AG20443 (cell line): ENCODE data around the gene NUPR1.
"Not testable (repeated sequence)": the region's sequence is repeated elsewhere in the genome, so short reads cannot be mapped to it uniquely, and the experiment has no call there.

Experiments used
- DNase-seq: peaks from one replicate; pipeline ENCODE4 v3.0.0; 2012; ENCODE audit warnings: low spot score, mixed read lengths

NUPR1 gene

DNA sequence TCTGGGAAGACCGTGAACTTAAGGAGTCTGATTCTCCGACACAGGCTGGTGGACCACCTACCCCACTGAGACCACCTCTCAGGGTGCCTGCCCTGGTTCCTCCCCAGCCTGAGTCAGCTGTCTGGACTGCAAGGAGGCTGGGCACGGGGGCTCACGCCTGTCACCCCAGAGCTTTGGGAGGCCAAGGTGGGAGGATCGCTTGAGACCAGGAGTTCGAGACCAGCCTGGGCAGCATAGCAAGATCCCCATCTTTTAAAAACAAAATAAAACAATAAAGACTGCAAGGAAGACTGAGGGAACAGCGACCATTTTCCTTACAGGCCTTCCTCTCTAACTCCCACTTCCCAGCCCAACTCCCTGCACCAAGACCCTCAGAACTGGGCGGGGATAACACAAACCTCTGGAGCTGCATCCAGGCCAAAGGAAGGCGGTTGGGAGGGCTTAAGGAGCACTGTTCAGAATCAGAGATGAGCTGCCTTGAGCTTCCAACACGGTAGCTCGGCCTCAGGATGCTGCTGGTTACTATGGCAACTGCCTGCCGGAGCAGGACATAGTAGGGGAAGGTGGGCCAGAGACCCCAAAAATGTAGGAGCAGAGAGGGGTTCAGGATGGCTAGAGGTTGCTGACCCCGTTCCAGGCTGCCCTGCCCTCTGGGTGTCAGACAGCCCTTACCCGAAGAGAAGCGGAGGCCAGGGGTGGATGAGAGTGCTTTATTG is 40.0 kb downstream of the NUPR1 start:
- DNase-seq: no peak

DNA sequence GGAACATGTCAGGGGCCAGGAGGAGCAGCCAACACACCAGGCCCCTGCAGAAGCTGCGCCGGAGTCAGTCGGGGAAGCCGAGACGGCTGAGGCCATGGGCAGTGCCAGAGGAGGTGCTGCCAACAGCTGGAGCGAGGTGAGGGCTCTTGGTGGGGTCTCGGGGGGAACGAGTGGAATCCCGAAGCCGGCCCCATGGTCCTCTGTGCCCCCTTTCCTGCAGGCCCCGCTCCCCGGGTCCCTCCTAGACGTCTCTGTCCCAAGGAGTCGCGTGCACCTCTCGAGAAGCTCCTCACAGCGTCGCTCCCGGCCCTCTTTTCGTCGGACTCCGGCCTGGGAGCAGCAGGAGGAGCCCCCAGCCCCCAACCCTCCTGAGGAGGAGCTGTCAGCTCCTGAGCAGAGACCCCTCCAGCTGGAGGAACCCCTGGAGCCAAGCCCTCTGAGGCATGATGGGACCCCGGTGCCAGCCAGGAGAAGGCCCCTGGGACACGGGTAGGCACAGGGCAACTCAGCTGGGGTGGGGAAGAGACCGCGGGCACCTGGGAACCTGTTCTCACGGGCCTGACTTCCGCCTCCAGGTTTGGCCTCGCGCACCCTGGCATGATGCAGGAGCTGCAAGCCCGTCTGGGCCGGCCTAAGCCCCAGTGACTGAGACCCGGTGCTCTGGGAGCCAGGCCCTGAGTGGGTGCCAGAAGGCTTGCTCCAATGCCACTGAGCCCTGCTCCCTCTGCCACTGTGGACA is 40.7 kb downstream of the NUPR1 start:
- no peak for DNase-seq

DNA sequence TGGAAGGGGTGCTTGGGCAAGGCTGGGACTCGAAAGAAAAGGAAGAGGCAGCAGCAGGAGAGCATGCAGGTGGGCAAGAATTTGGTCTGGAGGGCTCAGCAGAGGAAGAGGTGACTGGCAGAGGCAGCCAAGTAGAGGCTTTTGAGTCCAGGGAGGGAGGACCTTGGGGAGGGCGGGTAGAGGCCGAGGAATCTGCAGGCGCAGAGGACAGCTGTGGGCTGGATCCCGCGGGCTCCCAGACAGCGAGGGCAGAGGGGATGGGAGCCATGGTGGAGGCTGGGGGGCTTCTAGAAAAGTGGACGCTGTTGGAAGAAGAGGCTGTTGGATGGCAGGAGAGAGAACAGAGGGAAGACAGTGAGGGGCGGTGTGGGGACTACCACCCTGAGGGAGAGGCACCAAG is 41.4 kb downstream of the NUPR1 start:
- DNase-seq: no peak

DNA sequence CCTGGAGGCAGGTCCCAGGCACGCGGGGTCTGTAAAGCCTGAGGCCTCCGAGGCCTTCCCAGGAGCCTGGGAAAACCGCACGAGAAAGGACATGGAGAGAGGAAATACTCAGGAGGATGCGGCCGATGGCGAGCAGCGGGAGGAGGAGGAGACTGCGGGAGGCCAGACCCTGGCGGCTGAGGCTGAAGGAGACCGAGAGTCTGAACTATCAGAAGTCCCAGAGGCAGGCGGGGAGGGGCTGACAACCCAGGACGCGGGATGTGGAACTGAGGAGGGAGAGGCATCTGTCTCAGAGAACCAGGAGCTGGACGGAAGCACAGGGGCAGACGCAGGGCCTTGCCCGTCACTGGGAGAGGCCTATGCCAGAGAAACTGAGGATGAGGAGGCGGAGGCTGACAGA is 41.9 kb downstream of the NUPR1 start:
- no peak for DNase-seq

DNA sequence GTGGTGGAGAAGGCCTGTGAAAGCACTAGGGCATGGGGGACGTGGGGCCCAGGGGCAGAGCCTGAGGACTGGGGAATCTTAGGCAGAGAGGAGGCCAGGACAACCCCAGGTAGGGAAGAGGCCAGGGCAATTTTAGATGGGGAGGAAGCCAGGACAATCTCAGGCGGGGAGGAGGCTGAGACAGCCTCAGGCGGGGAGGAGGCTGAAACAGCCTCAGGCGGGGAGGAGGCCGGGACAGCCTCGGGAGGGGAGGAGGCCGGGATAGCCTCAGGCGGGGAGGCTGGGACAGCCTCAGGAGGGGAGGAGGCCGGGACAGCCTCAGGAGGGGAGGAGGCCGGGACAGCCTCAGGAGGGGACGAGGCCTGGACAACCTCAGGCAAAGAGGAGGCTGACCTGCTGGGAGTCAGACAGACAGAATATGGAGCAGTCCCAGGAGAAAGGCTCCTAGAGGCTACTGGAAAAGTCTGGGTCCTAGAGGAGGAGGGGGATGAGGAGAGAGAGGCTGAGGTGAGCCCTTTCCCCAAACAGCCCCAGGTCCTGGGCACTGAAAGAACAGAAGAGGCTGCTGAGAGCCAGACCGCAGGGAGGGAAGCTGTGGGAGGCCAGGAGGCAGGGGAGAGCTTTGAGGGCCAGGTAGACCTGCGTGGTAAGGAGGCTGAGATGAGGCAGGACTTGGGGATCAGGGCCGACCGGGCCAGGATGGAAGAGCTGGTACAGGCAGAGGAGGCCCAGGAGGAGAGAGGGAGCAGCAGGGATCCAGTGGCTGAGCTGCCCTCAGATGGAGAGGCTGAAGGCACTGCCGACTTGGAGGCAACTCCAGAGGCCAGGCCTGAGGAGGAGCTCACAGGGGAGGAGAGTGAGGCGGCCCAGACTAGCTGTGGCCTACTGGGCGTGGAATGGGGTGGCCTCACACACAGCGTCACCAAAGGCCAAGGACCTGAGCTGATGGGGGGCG is 42.7 kb downstream of the NUPR1 start:
- DNase-seq: no peak

DNA sequence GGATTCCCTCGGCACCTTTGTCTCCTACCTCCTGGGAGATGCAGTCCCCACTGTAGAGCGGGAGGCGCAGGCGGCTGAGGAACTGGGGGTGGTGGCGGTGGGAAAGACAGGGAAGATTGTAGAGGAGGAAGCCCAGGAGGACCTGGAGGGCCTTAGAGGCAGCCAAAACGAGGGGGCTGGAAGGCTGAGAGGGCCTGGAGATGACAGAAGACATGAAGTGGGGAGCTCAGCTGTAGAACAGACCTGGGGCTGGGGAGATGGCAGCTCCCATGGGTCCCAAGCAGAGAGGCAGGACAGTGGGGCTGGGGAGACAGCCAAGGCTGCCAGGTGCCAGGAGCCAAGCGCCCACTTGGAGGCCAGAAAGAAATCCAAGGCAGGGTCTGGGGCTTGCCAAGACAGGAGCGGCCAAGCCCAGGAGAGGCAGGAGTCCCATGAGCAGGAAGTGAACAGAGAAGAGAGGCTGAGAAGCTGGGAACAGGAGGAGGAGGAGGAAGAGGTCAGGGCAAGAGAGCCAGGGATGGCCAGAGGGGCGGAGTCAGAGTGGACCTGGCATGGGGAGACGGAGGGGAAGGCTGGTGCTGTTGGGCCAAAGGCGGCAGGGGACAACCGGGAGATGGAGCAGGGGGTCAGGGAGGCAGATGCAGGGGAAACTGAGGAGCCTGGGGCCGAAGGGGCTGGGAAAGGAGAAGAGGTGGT is 43.5 kb downstream of the NUPR1 start:
- no peak for DNase-seq

DNA sequence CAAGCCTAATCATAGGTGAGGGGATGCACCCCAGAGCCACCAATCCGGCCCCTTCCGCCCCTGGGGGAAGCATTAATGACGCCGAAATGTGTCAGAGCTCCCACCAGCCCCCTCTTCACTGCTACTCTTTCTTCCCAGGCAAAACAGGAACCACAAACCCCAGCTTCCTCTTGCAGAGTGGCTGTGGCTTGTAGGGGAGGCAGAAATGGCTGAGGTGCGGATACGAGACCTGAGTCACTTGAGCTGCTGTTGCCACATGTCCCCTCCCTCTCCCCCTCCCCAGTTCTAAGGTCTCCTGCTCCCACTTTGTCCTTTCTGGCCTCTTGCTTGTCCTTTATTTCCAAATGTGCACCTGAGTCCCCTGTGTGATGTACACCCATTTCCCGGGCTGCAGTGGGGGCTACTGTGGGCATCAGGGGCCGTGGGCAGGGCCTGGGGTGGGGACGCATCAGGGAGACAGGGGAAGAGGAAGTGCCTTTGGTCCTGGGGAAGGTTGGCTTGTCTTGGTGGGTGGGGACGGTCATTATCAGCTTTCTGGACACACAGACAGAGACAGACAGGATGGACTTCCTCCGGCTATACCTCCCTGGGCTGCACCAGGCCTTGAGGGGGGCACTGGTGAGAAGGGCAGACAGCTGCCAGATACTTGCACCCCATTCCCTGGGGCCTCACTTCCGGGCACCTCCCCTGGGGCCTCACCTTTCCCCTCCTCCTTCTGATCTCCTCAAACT is 44.5 kb downstream of the NUPR1 start, which contains the start of gene APOBR:
Gene APOBR, plus strand, starts transcription at position 523 of the 731 bp plus-strand sequence. Its CDS starts 39 bp downstream, at position 562.
- DNase-seq: no peak

DNA sequence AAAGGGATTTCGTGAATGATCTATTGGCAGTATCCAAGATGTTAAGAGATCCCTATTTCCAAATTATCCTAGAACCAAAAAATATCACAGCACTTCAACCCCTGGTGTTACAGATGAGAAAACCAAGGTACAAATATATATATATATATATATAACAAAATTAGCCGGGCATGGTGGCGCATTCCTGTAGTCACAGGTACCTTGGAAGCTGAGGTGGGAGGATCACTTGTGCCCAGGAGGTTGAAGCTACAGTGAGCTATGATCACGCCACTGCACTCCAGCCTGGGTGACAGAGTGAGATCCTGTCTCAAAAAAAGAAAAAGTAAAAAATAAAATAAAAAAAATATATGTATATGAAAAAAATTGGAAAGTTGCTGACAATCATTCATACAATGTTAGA is 46.3 kb downstream of the NUPR1 start:
- no peak for DNase-seq

DNA sequence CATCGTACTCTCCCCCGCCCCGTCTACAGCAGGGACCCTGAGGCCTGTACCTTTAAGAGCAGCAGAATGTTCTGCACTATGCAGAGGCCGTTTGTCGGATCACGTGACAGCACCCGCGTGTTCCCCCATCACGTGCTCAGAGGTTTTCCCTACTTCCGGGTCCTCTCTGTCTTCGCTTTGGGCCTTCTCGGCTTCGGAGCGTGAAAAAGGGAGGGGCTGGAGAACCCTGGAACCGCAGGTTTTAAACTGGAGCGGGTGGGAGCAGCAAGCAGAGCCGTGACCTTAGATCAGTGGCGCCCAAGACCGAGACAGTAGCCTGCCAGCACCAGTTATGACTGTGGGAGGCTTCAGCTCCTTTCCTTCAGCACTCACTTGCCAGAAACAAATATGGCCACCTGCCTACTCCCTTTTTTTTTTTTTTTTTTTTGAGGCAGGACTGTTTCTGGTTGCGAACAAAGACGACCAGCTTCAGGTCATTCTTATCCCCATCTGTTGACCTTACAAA is 46.8 kb downstream of the NUPR1 start, which contains the start of gene CLN3:
Gene CLN3, minus strand, starts transcription at position 105 of the 505 bp plus-strand sequence. CDS start 315 bp downstream, outside the sequence.
- peak; percentile 95 for DNase-seq

DNA sequence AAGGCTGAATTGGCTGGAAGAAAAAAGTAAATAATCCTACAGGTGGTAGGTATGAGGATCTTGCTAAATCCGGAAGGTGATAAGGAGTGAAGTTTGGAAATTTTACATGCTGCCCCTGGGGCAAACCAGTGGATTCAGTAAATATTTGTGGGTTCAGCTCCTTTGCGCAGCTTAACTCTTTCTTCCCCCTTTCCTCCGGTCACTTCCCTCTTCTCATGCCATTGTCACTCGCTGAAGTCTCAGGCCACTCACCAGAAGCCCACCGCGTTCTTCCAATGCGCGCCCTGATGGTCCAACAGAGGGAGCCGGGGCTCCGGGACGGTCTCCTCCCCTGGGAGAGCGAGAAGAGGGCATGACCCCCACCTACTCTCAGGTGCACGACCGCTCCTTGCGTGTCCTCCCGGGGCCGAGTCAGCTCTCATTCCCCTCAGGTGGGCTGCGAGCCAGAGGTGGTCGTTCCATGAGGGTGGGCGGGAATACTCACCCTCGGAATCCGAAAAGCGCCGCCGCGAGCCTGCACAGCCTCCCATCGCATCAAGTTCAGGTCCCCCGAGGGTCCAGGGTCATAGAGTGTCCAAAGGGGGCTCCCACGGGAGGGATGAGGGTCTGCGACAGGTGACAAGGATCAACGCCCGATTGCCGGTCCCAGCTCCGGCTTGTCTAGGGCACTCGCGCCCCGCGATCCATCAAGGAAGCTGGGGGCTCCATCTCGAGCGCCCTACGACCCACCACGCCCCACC is 47.4 kb downstream of the NUPR1 start:
- peak; percentile 37 for DNase-seq

DNA sequence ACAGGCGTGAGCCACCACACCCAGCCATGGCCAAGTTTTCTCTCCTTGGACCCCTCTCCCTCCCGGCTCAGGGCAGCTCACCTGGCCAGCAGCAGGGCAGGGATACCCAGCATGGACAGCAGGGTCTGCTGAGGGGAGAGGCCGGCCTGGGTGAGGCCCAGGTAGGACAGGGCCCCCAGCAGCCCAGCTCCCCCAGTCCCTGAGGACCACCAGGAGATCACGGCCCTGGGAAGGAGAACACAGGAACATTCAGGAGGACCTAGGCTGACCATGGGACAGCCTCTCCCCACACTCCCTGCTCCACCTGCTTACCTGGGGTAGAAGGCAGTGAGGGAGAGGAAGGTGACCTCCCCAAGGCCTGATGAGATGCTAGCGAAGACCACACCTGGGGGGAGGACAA is 52.5 kb downstream of the NUPR1 start:
- DNase-seq: no peak

DNA sequence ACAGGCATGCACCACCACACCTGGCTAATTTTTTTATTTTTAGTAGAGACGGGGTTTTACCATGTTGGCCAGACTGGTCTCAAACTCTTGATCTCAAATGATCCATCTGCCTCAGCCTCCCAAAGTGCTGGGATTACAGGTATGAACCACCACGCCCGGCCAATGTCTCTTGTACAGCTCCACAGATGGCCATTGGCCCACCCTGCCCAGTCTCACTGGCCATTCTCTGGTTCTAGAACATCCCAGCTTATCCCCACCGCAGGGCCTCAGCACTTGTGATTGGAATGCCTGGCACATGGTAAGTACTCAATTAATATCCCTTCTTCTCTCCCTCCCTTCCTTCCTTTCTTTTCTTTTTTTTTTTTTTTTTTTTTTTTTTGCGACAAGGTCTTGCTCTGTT is 55.4 kb downstream of the NUPR1 start:
- not testable (repeated sequence) for DNase-seq
